Measurements from ENCODE around the gene BAIAP3.

BAIAP3 gene

GRCh38 chr16:1394367-1394951, 61.0 kb downstream of the BAIAP3 start:
- no peak for DNase-seq (ENCODE audit: low spot score)

- DNase-seq (ENCODE audit: low spot score) = no peak
These were observed 62.1 kb downstream of the BAIAP3 start for GRCh38 chr16:1395444-1396031.

GRCh38 chr16:1397779-1398178, 64.3 kb downstream of the BAIAP3 start:
- DNase-seq (ENCODE audit: low spot score) = no peak

GRCh38 chr16:1398351-1398750, 64.9 kb downstream of the BAIAP3 start:
- no peak for DNase-seq (ENCODE audit: low spot score)
